SK-N-SH (cell line): ENCODE data around the gene TENT4A. TPM values are rescaled to one million over a fixed set of nuclear protein-coding genes. Genes with fewer than 3 reads are reported as not detected.

Source experiments
- CTCF ChIA-PET: fragments of 300-600, 350-600 bp; formaldehyde crosslinking; extraction: SDS; loops from one replicate; lab custom pipeline; 2021; lab: Yijun Ruan, JAX
- POLR2A ChIA-PET: fragments of 350-600 bp; sonication (Branson Sonifier 250); formaldehyde crosslinking; extraction: SDS; loops from one replicate; lab custom pipeline; 2020; ENCODE audit warnings: antibody characterized with exemption, inconsistent platforms; lab: Yijun Ruan, JAX
- DNase-seq: peaks from one replicate; pipeline ENCODE4 v3.0.0; 2012
- H2AFZ ChIP-seq: fragments of 200-600 bp; sonication (generic); 2 replicates; pipeline ENCODE4 v1.8.1; 2016; ENCODE audit warnings: antibody characterized with exemption, mild to moderate bottlenecking, low read depth
- H3F3A ChIP-seq: fragments of 200-600 bp; sonication (generic); replicated peaks from 2 replicates; pipeline ENCODE3; 2016; ENCODE audit warnings: antibody characterized with exemption, mild to moderate bottlenecking; ENCODE audit not compliant: insufficient read depth
- H3K27ac ChIP-seq, 2 experiments: fragments of 200-500 bp in 1 of 2; fragments of 200-600 bp in 1 of 2; sonication (Bioruptor generic) in 1 of 2; sonication (generic), shearing (Covaris generic) in 1 of 2; 2 replicates each; pipeline versions ENCODE4 v1.5.1 to v1.6.1; 2014 to 2016; ENCODE audit warnings: low read depth in 2 of 2, inconsistent platforms in 1 of 2, low read length in 1 of 2, mild to moderate bottlenecking in 1 of 2, mixed read lengths in 1 of 2
- H3K27me3 ChIP-seq: fragments of 200-600 bp; sonication (generic), shearing (Covaris generic); 2 replicates; pipeline ENCODE4 v1.6.1; 2016; ENCODE audit warnings: mixed run types; ENCODE audit not compliant: insufficient read depth
- H3K36me3 ChIP-seq, 2 experiments: fragments of 200-500 bp in 1 of 2; fragments of 200-600 bp in 1 of 2; sonication (Bioruptor generic) in 1 of 2; sonication (generic) in 1 of 2; replicated peaks in 1 of 2; 2 replicates each; pipeline versions ENCODE3 to v1.5.1; 2014 to 2016; ENCODE audit warnings: low read length in 1 of 2, mild to moderate bottlenecking in 1 of 2; ENCODE audit not compliant: insufficient read depth in 2 of 2, control insufficient read depth in 1 of 2
- H3K4me1 ChIP-seq, 2 experiments: fragments of 200-500 bp in 1 of 2; fragments of 200-600 bp in 1 of 2; sonication (Bioruptor generic) in 1 of 2; sonication (generic), shearing (Covaris generic) in 1 of 2; 2 replicates each; pipeline versions ENCODE4 v1.5.1 to v1.6.1; 2014 to 2016; ENCODE audit warnings: low read depth in 1 of 2, low read length in 1 of 2, mixed run types in 1 of 2; ENCODE audit not compliant: insufficient read depth in 2 of 2, control insufficient read depth in 1 of 2
- H3K4me2 ChIP-seq: fragments of 200-600 bp; sonication (generic), shearing (Covaris generic); 2 replicates; pipeline ENCODE4 v1.6.1; 2017; ENCODE audit warnings: mixed run types
- H3K4me3 ChIP-seq, 2 experiments: fragments of 200-500 bp in 1 of 2; fragments of 200-600 bp in 1 of 2; sonication (Bioruptor generic) in 1 of 2; sonication (generic), shearing (Covaris generic) in 1 of 2; 2 replicates each; pipeline versions ENCODE4 v1.5.1 to v1.8.1; 2014 to 2016; ENCODE audit warnings: low read depth in 2 of 2, inconsistent platforms in 1 of 2, low read length in 1 of 2, mild to moderate bottlenecking in 1 of 2, mixed read lengths in 1 of 2, moderate library complexity in 1 of 2
- H3K79me2 ChIP-seq: fragments of 200-600 bp; sonication (generic); 2 replicates; pipeline ENCODE4 v1.8.1; 2017; ENCODE audit warnings: mild to moderate bottlenecking; ENCODE audit not compliant: insufficient read depth
- H3K9ac ChIP-seq: fragments of 200-600 bp; sonication (generic); 2 replicates; pipeline ENCODE4 v1.6.1; 2017; ENCODE audit warnings: mixed run types
- H3K9me2 ChIP-seq: fragments of 200-600 bp; sonication (generic); 2 replicates; pipeline ENCODE4 v1.6.1; 2017; ENCODE audit warnings: mixed run types
- H3K9me3 ChIP-seq: fragments of 200-600 bp; sonication (generic); 2 replicates; pipeline ENCODE4 v1.6.1; 2017; ENCODE audit warnings: mixed run types, mild to moderate bottlenecking, moderate library complexity
- H4K20me1 ChIP-seq: fragments of 200-600 bp; sonication (generic); 2 replicates; pipeline ENCODE4 v1.6.1; 2017; ENCODE audit warnings: mild to moderate bottlenecking, mixed run types; ENCODE audit not compliant: insufficient read depth
- EP300 ChIP-seq, 2 experiments: IDR thresholded peaks; 2 replicates each; pipeline versions ENCODE4 v1.4.0 to v1.6.1; 2012; ENCODE audit warnings: borderline replicate concordance in 1 of 2, low read depth in 1 of 2, low read length in 1 of 2
- EZH2phosphoT487 ChIP-seq: fragments of 200-600 bp; sonication (generic); IDR thresholded peaks from 2 replicates; pipeline ENCODE4 v1.6.1; 2017; ENCODE audit warnings: low read depth, mixed run types, mild to moderate bottlenecking, antibody characterized with exemption, moderate library complexity, borderline replicate concordance
- FOSL2 ChIP-seq: IDR thresholded peaks from 2 replicates; pipeline ENCODE4 v1.4.0; 2012; ENCODE audit warnings: low read depth, mild to moderate bottlenecking, moderate library complexity, borderline replicate concordance
- FOXJ3 ChIP-seq: sonication (generic); formaldehyde crosslinking; IDR thresholded peaks from 2 replicates; pipeline ENCODE4 v1.5.1; 2020; ENCODE audit warnings: mild to moderate bottlenecking, missing genetic modification reagents
- FOXM1 ChIP-seq: IDR thresholded peaks from 2 replicates; pipeline ENCODE4 v1.4.0; 2012; ENCODE audit warnings: low read depth, mild to moderate bottlenecking
- GABPA ChIP-seq: IDR thresholded peaks from 2 replicates; pipeline ENCODE4 v1.4.0; 2012; ENCODE audit warnings: low read depth, mild to moderate bottlenecking
- JUND ChIP-seq: IDR thresholded peaks from 2 replicates; pipeline ENCODE4 v1.4.0; 2012
- MXI1 ChIP-seq: IDR thresholded peaks from 2 replicates; pipeline ENCODE4 v1.6.1; 2012; ENCODE audit warnings: mild to moderate bottlenecking, low read depth, low read length, improper control_type of control experiment
- NRF1 ChIP-seq: IDR thresholded peaks from 2 replicates; pipeline ENCODE4 v1.6.1; 2012; ENCODE audit warnings: low read depth, mild to moderate bottlenecking, low read length
- PBX3 ChIP-seq: IDR thresholded peaks from 2 replicates; pipeline ENCODE4; 2012
- RAD21 ChIP-seq: IDR thresholded peaks from 2 replicates; pipeline ENCODE4 v1.6.1; 2012; ENCODE audit warnings: mild to moderate bottlenecking, low read length
- RCOR1 ChIP-seq: fragments of 150-350 bp; IDR thresholded peaks from 2 replicates; pipeline ENCODE4 v1.6.1; 2017; ENCODE audit warnings: antibody characterized with exemption, low read length
- RFX5 ChIP-seq: IDR thresholded peaks from 2 replicates; pipeline ENCODE4 v1.6.1; 2012; ENCODE audit warnings: mild to moderate bottlenecking, improper control_type of control experiment, low read length
- RXRA ChIP-seq: IDR thresholded peaks from 2 replicates; pipeline ENCODE4 v1.4.0; 2012; ENCODE audit warnings: low read depth, mild to moderate bottlenecking, borderline replicate concordance
- SIN3A ChIP-seq: IDR thresholded peaks from 2 replicates; pipeline ENCODE4 v1.6.1; 2012; ENCODE audit warnings: low read depth, mild to moderate bottlenecking, low read length, moderate library complexity, borderline replicate concordance
- TAF1 ChIP-seq: IDR thresholded peaks from 2 replicates; pipeline ENCODE4 v1.6.1; 2012; ENCODE audit warnings: low read depth, mild to moderate bottlenecking, low read length, moderate library complexity, borderline replicate concordance
- TCF12 ChIP-seq: IDR thresholded peaks from 2 replicates; pipeline ENCODE4 v1.4.0; 2012
- WGBS: methylation state at CpG from one replicate; pipeline ENCODE4 v1.1.6; 2017; ENCODE audit warnings: low lambda C conversion rate; 5-methylcytosine and 5-hydroxymethylcytosine counted together
- polyA plus RNA-seq, 3 experiments: library from polyadenylated mRNA; depleted of rRNA; stranded (reverse); fragments of >200 nt; gene quantifications; 2 replicates each; pipeline ENCODE4 v1.2.3, GENCODE V29; 2012
- TF ChIP-seq, protein P1 (sequence below): fragments of 150-350 bp; IDR thresholded peaks from 2 replicates; pipeline ENCODE4 v1.6.1; 2016; ENCODE audit warnings: mild to moderate bottlenecking, low read depth, low read length
- TF ChIP-seq, protein P2 (sequence below): fragments of 150-350 bp; IDR thresholded peaks from 2 replicates; pipeline ENCODE4 v1.6.1; 2017; ENCODE audit warnings: antibody characterized with exemption, low read length, low read depth, borderline replicate concordance

Gene TENT4A
- polyA plus RNA-seq, 1 of the 3 experiments (the other 2 are of a cell fraction), result 6.0 TPM

DNA sequence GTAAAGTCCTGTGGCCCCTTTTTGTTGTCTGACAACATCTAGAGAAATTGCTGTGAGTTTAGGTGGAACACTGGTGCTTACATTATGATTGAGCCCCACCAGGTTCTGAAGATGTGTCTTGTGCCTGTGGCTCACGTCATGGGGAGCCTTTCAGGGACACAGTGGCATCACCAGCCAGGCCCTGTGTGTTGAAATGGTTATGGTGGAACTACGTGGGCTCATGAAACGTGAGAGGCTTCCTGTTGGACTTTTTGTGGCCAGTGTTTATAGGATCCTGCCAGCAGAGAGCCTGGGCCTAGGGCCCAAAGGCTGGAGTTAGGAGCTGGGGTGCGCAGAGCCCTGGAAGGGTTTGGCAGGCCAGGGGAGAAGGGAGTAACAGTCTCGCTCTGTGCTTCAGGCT, 46.8 kb downstream of the TENT4A start (continued):
- TF ChIP-seq, protein P1, sequence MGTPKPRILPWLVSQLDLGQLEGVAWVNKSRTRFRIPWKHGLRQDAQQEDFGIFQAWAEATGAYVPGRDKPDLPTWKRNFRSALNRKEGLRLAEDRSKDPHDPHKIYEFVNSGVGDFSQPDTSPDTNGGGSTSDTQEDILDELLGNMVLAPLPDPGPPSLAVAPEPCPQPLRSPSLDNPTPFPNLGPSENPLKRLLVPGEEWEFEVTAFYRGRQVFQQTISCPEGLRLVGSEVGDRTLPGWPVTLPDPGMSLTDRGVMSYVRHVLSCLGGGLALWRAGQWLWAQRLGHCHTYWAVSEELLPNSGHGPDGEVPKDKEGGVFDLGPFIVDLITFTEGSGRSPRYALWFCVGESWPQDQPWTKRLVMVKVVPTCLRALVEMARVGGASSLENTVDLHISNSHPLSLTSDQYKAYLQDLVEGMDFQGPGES, result no peak
- no peak for TF ChIP-seq SIN3A
- TF ChIP-seq, all 33 proteins: peak for 0

- no peaks in the 10 kb centered on the region for H3K27me3 ChIP-seq
- H3K36me3 ChIP-seq, result peaks cover 20 to 22% of the 10 kb centered on the region in 2 experiments
- no peaks in the 10 kb centered on the region for H3K9me2 ChIP-seq
- peaks cover 0 to 2% of the 10 kb centered on the region in 2 experiments; a peak in 1 of 4 replicates for H3K4me1 ChIP-seq
- no peak for DNase-seq
- POLR2A ChIA-PET, result no interaction called here
- H3K27ac ChIP-seq, result no peak overlapping the region
- no peaks in the 10 kb centered on the region for H3K9me3 ChIP-seq
- H3K4me2 ChIP-seq, result no peak overlapping the region
- H3K79me2 ChIP-seq, result peaks cover 3% of the 10 kb centered on the region; the same call in 1 of the 2 replicates
- peaks cover 3% of the 10 kb centered on the region for H3F3A ChIP-seq
- TF ChIP-seq GABPA, result no peak
- TF ChIP-seq FOSL2, result no peak
- TF ChIP-seq PBX3, result no peak
- TF ChIP-seq JUND, result no peak
- TF ChIP-seq, protein P2, sequence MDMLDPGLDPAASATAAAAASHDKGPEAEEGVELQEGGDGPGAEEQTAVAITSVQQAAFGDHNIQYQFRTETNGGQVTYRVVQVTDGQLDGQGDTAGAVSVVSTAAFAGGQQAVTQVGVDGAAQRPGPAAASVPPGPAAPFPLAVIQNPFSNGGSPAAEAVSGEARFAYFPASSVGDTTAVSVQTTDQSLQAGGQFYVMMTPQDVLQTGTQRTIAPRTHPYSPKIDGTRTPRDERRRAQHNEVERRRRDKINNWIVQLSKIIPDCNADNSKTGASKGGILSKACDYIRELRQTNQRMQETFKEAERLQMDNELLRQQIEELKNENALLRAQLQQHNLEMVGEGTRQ, result no peak
- TF ChIP-seq MXI1, result no peak
- no peak for TF ChIP-seq EZH2phosphoT487
- TF ChIP-seq EP300 (IDR thresholded peaks at IDR 0.05; ENCODE audit: borderline replicate concordance in 1 of 2, low read depth in 1 of 2, low read length in 1 of 2), result no peak
- no peak for TF ChIP-seq SIN3A
- TF ChIP-seq TAF1, result no peak
- TF ChIP-seq RCOR1, result no peak
- TF ChIP-seq NRF1, result no peak
- no peak for TF ChIP-seq RXRA
- TF ChIP-seq, protein P1, result no peak
- TF ChIP-seq TCF12, result no peak
- TF ChIP-seq RFX5, result no peak
- no peak for TF ChIP-seq RAD21
- TF ChIP-seq FOXJ3 (CRISPR knock-in tag), result no peak
- TF ChIP-seq FOXM1, result no peak
- H2AFZ ChIP-seq, result no peak overlapping the region
- CTCF ChIA-PET, result interaction anchor here (1.1 kb wide), 1 partner anchor 15 kb away, joined by 3 read pairs; no protein-coding TSS in a partner anchor
- H3K4me3 ChIP-seq, result no peak overlapping the region
- H3K9ac ChIP-seq, result no peak overlapping the region
- 93% methylated on average over 9 of the region's 9 CpGs for WGBS
- H4K20me1 ChIP-seq, result no peaks in the 10 kb centered on the region
These were observed 47.5 kb downstream of the TENT4A start for GRCh38 chr5:6760686-6761085.
